HG03097 (cell line): Measurements from ENCODE around the gene VKORC1L1.
"Not testable (repeated sequence)": the region's sequence is repeated elsewhere in the genome, so short reads cannot be mapped to it uniquely, and the experiment has no call there.

Experiments used
- ATAC-seq: cut with Tn5 transposase; IDR thresholded peaks from one replicate; pipeline ENCODE4 v1.9.1; 2021; ENCODE audit not compliant: unreplicated experiment, low FRiP score

VKORC1L1 gene

GRCh38 chr7:65880242-65880641 lies 7.4 kb downstream of the VKORC1L1 start:
- not testable (repeated sequence) for ATAC-seq

- ATAC-seq, result not testable (repeated sequence)
Observed at GRCh38 chr7:65884983-65885382, 12.1 kb downstream of the VKORC1L1 start.

- ATAC-seq, result not testable (repeated sequence)
Observed at GRCh38 chr7:65885533-65885932, 12.7 kb downstream of the VKORC1L1 start.

- not testable (repeated sequence) for ATAC-seq
Observed at GRCh38 chr7:65888434-65889156, 15.7 kb downstream of the VKORC1L1 start.

GRCh38 chr7:65889722-65890121 lies 16.8 kb downstream of the VKORC1L1 start:
- ATAC-seq, result not testable (repeated sequence)

- no peak for ATAC-seq
Observed at GRCh38 chr7:65892161-65892560, 19.3 kb downstream of the VKORC1L1 start.

- ATAC-seq, result no peak
Observed at GRCh38 chr7:65892835-65893234, 20.0 kb downstream of the VKORC1L1 start.

- ATAC-seq, result no peak
Observed at GRCh38 chr7:65896279-65896870, 23.5 kb downstream of the VKORC1L1 start.

GRCh38 chr7:65897289-65897688 lies 24.4 kb downstream of the VKORC1L1 start:
- not testable (repeated sequence) for ATAC-seq

GRCh38 chr7:65898677-65899447 lies 26.0 kb downstream of the VKORC1L1 start:
- ATAC-seq, result not testable (repeated sequence)

GRCh38 chr7:65902306-65902705 lies 29.4 kb downstream of the VKORC1L1 start:
- ATAC-seq, result no peak

GRCh38 chr7:65907501-65908198 lies 34.8 kb downstream of the VKORC1L1 start:
- ATAC-seq, result no peak

GRCh38 chr7:65910237-65910636 lies 37.4 kb downstream of the VKORC1L1 start:
- no peak for ATAC-seq

- no peak for ATAC-seq
Observed at GRCh38 chr7:65912237-65912636, 39.4 kb downstream of the VKORC1L1 start.

- no peak for ATAC-seq
Observed at GRCh38 chr7:65915921-65916657, 43.2 kb downstream of the VKORC1L1 start.

- no peak for ATAC-seq
Observed at GRCh38 chr7:65923316-65923715, 50.4 kb downstream of the VKORC1L1 start.

GRCh38 chr7:65924193-65924592 lies 51.3 kb downstream of the VKORC1L1 start:
- no peak for ATAC-seq

- no peak for ATAC-seq
Observed at GRCh38 chr7:65925040-65925439, 52.2 kb downstream of the VKORC1L1 start.

GRCh38 chr7:65926588-65926987 lies 53.7 kb downstream of the VKORC1L1 start:
- no peak for ATAC-seq
